Keratinocyte (primary cell): ENCODE measurements around the gene ARG1.

Experiments
- CTCF ChIP-seq, 3 experiments: IDR thresholded peaks in 1 of 3; conservative IDR thresholded peaks in 1 of 3; optimal IDR thresholded peaks in 1 of 3; 2 replicates in 2 of 3; 3 replicates in 1 of 3; pipeline versions ENCODE3 to v1.5.1; 2011; ENCODE audit warnings: low read length in 3 of 3, mild to moderate bottlenecking in 3 of 3, moderate library complexity in 2 of 3, control low read depth in 1 of 3, inconsistent platforms in 1 of 3; ENCODE audit not compliant: insufficient read depth in 2 of 3; ENCODE audit errors: extremely low read depth in 1 of 3
- EZH2 ChIP-seq: IDR thresholded peaks from one replicate; pipeline ENCODE4 v1.6.1; 2012; ENCODE audit warnings: inconsistent platforms, mild to moderate bottlenecking, low read length, moderate library complexity

DNA sequence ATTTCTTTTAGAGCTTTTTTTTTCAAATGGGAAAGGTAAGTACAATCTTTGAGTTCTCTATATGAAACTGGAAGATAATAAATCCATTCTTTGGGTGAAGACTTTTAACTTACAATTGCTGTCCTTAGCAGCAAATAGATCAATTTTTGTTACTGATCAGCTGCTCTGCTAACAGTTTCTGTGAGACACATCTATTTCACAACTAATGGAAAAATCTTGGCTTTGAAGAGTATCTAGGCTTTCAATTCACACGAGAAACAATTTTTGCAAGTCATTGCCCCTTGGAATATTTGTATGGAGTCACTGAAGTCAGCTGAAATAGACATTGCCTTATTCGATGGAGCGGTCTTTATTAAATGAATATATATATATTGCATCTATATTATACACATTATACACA, 20.5 kb upstream of the ARG1 start:
- TF ChIP-seq CTCF (optimal IDR thresholded peaks at IDR 0.05 in 1 of 3, IDR thresholded peaks at IDR 0.05 in 1 of 3, conservative IDR thresholded peaks at IDR 0.05 in 1 of 3; ENCODE audit: extremely low read depth in 1 of 3, insufficient read depth in 2 of 3, low read length in 3 of 3) (no peak), EZH2 (no peak)
